Body of pancreas (tissue), 4 donors: ENCODE results near the gene SIM2. TPM values are rescaled to one million over a fixed set of nuclear protein-coding genes. Genes with fewer than 3 reads are reported as not detected.

Experiments
- ATAC-seq: fragments of 150-250 bp; one replicate; pipeline ENCODE4 v1.9.1; 2016
- DNase-seq, 4 donors: peaks; one replicate each; pipeline ENCODE4 v3.0.0-alpha.2; 2019
- H3K27ac ChIP-seq, 4 donors: fragments of 200-600 bp; sonication (generic); 1 replicate in 3 of 4; 2 replicates in 1 of 4; pipeline versions ENCODE4 v1.5.1 to v1.6.1; 2016 to 2019; ENCODE audit warnings: mild to moderate bottlenecking in 1 of 4, mixed read lengths in 1 of 4, moderate library complexity in 1 of 4
- H3K27me3 ChIP-seq, 2 donors: fragments of 200-600 bp; sonication (generic); one replicate each; pipeline ENCODE4 v1.6.0; 2016; ENCODE audit warnings: mild to moderate bottlenecking in 1 of 2
- H3K36me3 ChIP-seq, 2 donors: fragments of 200-600 bp; sonication (generic); replicated peaks in 1 of 2; 2 replicates each; pipeline ENCODE4 v1.5.1; 2016; ENCODE audit warnings: low read depth in 2 of 2; ENCODE audit not compliant: insufficient read depth in 1 of 2
- H3K4me1 ChIP-seq: fragments of 200-600 bp; sonication (generic); one replicate; pipeline ENCODE4 v1.6.0; 2016
- H3K4me3 ChIP-seq, 2 donors: fragments of 200-600 bp; sonication (generic); 1 replicate in 1 of 2; 2 replicates in 1 of 2; pipeline ENCODE4 v1.5.1; 2016 to 2019
- H3K9me3 ChIP-seq, 3 donors: fragments of 200-600 bp; sonication (generic); 1 replicate in 2 of 3; 2 replicates in 1 of 3; pipeline ENCODE4 v1.5.1; 2016
- CTCF ChIP-seq, 7 experiments: fragments of 450-650 bp in 4 of 7; fragments of 200-600 bp in 3 of 7; sonication (generic) in 3 of 7; IDR thresholded peaks; one replicate each; pipeline ENCODE4 v1.5.1; 2016 to 2019; ENCODE audit warnings: antibody characterized with exemption in 7 of 7
- POLR2A ChIP-seq, 3 donors: fragments of 450-650 bp; IDR thresholded peaks; one replicate each; pipeline ENCODE4 v1.6.1; 2016; ENCODE audit warnings: antibody characterized with exemption in 3 of 3, mild to moderate bottlenecking in 2 of 3
- WGBS, 2 donors: methylation state at CpG; one replicate each; pipeline ENCODE4 v1.1.5; 2017; 5-methylcytosine and 5-hydroxymethylcytosine counted together
- intact Hi-C: fragments of 100-400 bp; cut with DNase I; formaldehyde crosslinking; loops from one replicate; pipeline ENCODE4 v1.15.1; 2023
- total RNA-seq, 2 donors: library from RNA; depleted of rRNA; stranded (reverse); fragments of >200 nt; gene quantifications; one replicate each; pipeline ENCODE4 v1.1.0, GENCODE V29; 2016

Gene SIM2
- total RNA-seq, 2 donors from 2014 or later: 0.26 TPM; not detected in 1

- WGBS, 2 donors: 76 to 81% methylated on average over 7 of the region's 7 CpGs
- DNase-seq: no peak
- Histone ChIP-seq H3K36me3 (no peaks in the 10 kb centered on the region), H3K9me3 (no peaks in the 10 kb centered on the region), H3K27ac (no peak overlapping the region), H3K4me3 (no peak overlapping the region), H3K4me1 (peaks cover 7% of the 10 kb centered on the region), H3K27me3 (no peaks in the 10 kb centered on the region)
- no peak for TF ChIP-seq POLR2A (IDR thresholded peaks at IDR 0.05)
- no peak for TF ChIP-seq CTCF (IDR thresholded peaks at IDR 0.05)
- intact Hi-C loops: no loop called here
- no peak for ATAC-seq
Measured at GRCh38 chr21:36732761-36733160, 33.8 kb downstream of the SIM2 start.

- H3K36me3 ChIP-seq: no peaks in the 10 kb centered on the region
- H3K27ac ChIP-seq: no peak overlapping the region
- ATAC-seq (no peak), DNase-seq (no peak)
- no peaks in the 10 kb centered on the region for H3K9me3 ChIP-seq
- TF ChIP-seq POLR2A (IDR thresholded peaks at IDR 0.05) (no peak), CTCF (IDR thresholded peaks at IDR 0.05) (no peak)
- WGBS, 2 donors: 33 to 90% methylated on average over 1 to 6 of the region's 6 CpGs
- no peaks in the 10 kb centered on the region for H3K27me3 ChIP-seq
- H3K4me3 ChIP-seq: no peak overlapping the region
- peaks cover 7% of the 10 kb centered on the region for H3K4me1 ChIP-seq
- intact Hi-C loops: no loop called here
Measured at GRCh38 chr21:36733857-36734256, 34.9 kb downstream of the SIM2 start.

GRCh38 chr21:36734367-36735200, 35.7 kb downstream of the SIM2 start:
- no peak overlapping the region for H3K4me3 ChIP-seq
- no peaks in the 10 kb centered on the region for H3K36me3 ChIP-seq
- WGBS, 2 donors: 79 to 90% methylated on average over 8 of the region's 9 CpGs
- no peaks in the 10 kb centered on the region for H3K27me3 ChIP-seq
- intact Hi-C loops: no loop called here
- no peak for DNase-seq
- no peak for TF ChIP-seq POLR2A (IDR thresholded peaks at IDR 0.05)
- no peak for TF ChIP-seq CTCF (IDR thresholded peaks at IDR 0.05)
- H3K27ac ChIP-seq: no peak overlapping the region
- H3K4me1 ChIP-seq: peaks cover 7% of the 10 kb centered on the region
- ATAC-seq: no peak
- H3K9me3 ChIP-seq: no peaks in the 10 kb centered on the region

GRCh38 chr21:36735201-36735515, 36.2 kb downstream of the SIM2 start:
- 73 to 92% methylated on average over 3 to 4 of the region's 4 CpGs for WGBS, 2 donors
- Histone ChIP-seq H3K27ac (no peak overlapping the region), H3K27me3 (no peaks in the 10 kb centered on the region), H3K9me3 (no peaks in the 10 kb centered on the region), H3K4me1 (peaks cover 7% of the 10 kb centered on the region), H3K36me3 (no peaks in the 10 kb centered on the region), H3K4me3 (no peak overlapping the region)
- DNase-seq: no peak
- no peak for TF ChIP-seq CTCF (IDR thresholded peaks at IDR 0.05)
- no peak for TF ChIP-seq POLR2A (IDR thresholded peaks at IDR 0.05)
- intact Hi-C loops: no loop called here
- no peak for ATAC-seq
